GM12878 (cell line): Measurements from ENCODE around the gene KRTAP5-8.

ENCODE experiments used
- CHD1 ChIP-seq: IDR thresholded peaks from 2 replicates; pipeline ENCODE4 v1.6.1; 2012; ENCODE audit warnings: low read depth, low read length, improper control_type of control experiment
- EP300 ChIP-seq, 2 experiments: fragments of 150-350 bp in 1 of 2; IDR thresholded peaks; 2 replicates each; pipeline ENCODE4 v1.6.1; 2011 to 2012; ENCODE audit warnings: low read depth in 2 of 2, low read length in 2 of 2, borderline replicate concordance in 1 of 2, improper control_type of control experiment in 1 of 2, inconsistent platforms in 1 of 2; ENCODE audit not compliant: control insufficient read depth in 1 of 2
- HDAC2 ChIP-seq: fragments of 200-600 bp; sonication (generic); IDR thresholded peaks from 2 replicates; pipeline ENCODE4 v1.6.1; 2017
- IKZF2 ChIP-seq, 2 experiments: fragments of 450-650 bp; IDR thresholded peaks; 2 replicates each; pipeline ENCODE4 v1.6.1; 2017; ENCODE audit warnings: mild to moderate bottlenecking in 2 of 2, moderate library complexity in 2 of 2
- JUND ChIP-seq: IDR thresholded peaks from 2 replicates; pipeline ENCODE4 v1.6.1; 2012; ENCODE audit warnings: low read depth, mild to moderate bottlenecking, low read length, improper control_type of control experiment, moderate library complexity
- POLR2A ChIP-seq: IDR thresholded peaks from 2 replicates; pipeline ENCODE4 v1.6.1; 2011; ENCODE audit warnings: low read depth, mild to moderate bottlenecking, low read length
- RB1 ChIP-seq: fragments of 450-650 bp; formaldehyde crosslinking; IDR thresholded peaks from 2 replicates; pipeline ENCODE4 v1.6.1; 2017; ENCODE audit warnings: mild to moderate bottlenecking, borderline replicate concordance
- RCOR1 ChIP-seq: conservative IDR thresholded peaks from 2 replicates; pipeline ENCODE4 v1.6.1; 2012; ENCODE audit warnings: low read depth, low read length, improper control_type of control experiment
- SP1 ChIP-seq: IDR thresholded peaks from one replicate; pipeline ENCODE4 v1.6.1; 2011; ENCODE audit warnings: low read depth, low read length
- TCF12 ChIP-seq: IDR thresholded peaks from 2 replicates; pipeline ENCODE4 v1.6.1; 2011; ENCODE audit warnings: low read depth, mild to moderate bottlenecking, low read length
- ZNF274 ChIP-seq: IDR thresholded peaks from one replicate; pipeline ENCODE4 v1.8.0; 2011; ENCODE audit not compliant: insufficient read length, insufficient read depth
- TF ChIP-seq, protein P1 (sequence below), 3 experiments: IDR thresholded peaks in 2 of 3; conservative IDR thresholded peaks in 1 of 3; 2 replicates each; pipeline ENCODE4 v1.5.1; 2011; ENCODE audit warnings: low read depth in 3 of 3, low read length in 3 of 3, mild to moderate bottlenecking in 3 of 3, control low read depth in 2 of 3, moderate library complexity in 2 of 3, inconsistent platforms in 1 of 3, mixed read lengths in 1 of 3; ENCODE audit not compliant: control insufficient read depth in 2 of 3, insufficient read depth in 1 of 3; ENCODE audit errors: extremely low read depth in 1 of 3

GRCh38 chr11:71556018-71556417, 18.2 kb downstream of the KRTAP5-8 start:
- TF ChIP-seq POLR2A (no peak), IKZF2 (IDR thresholded peaks at IDR 0.05) (no peak), SP1 (no peak), RB1 (no peak), RCOR1 (no peak), EP300 (IDR thresholded peaks at IDR 0.05; ENCODE audit: borderline replicate concordance in 1 of 2, control insufficient read depth in 1 of 2, low read depth in 2 of 2, low read length in 2 of 2) (no peak), ZNF274 (no peak), JUND (no peak), HDAC2 (no peak), CHD1 (no peak), TCF12 (no peak)
- TF ChIP-seq, protein P1, sequence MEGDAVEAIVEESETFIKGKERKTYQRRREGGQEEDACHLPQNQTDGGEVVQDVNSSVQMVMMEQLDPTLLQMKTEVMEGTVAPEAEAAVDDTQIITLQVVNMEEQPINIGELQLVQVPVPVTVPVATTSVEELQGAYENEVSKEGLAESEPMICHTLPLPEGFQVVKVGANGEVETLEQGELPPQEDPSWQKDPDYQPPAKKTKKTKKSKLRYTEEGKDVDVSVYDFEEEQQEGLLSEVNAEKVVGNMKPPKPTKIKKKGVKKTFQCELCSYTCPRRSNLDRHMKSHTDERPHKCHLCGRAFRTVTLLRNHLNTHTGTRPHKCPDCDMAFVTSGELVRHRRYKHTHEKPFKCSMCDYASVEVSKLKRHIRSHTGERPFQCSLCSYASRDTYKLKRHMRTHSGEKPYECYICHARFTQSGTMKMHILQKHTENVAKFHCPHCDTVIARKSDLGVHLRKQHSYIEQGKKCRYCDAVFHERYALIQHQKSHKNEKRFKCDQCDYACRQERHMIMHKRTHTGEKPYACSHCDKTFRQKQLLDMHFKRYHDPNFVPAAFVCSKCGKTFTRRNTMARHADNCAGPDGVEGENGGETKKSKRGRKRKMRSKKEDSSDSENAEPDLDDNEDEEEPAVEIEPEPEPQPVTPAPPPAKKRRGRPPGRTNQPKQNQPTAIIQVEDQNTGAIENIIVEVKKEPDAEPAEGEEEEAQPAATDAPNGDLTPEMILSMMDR (IDR thresholded peaks at IDR 0.05 in 2 of 3, conservative IDR thresholded peaks at IDR 0.05 in 1 of 3; ENCODE audit: control insufficient read depth in 2 of 3, extremely low read depth in 1 of 3, insufficient read depth in 1 of 3, low read depth in 3 of 3, low read length in 3 of 3) = no peak
